Activated CD4-positive, alpha-beta T cell treated with anti-CD3 and anti-CD28 coated beads, Interleukin-2, amount 50 U/mL, for 16 hours (primary cell): ENCODE results near the gene DCC.

Source experiments
- DNase-seq: peaks from one replicate; pipeline ENCODE4 v3.0.0-alpha.2; 2020

Gene DCC

GRCh38 chr18:52829876-52830405, 489.9 kb downstream of the DCC start:
- DNase-seq = no peak

GRCh38 chr18:52844323-52844722, 504.3 kb downstream of the DCC start:
- DNase-seq = no peak

- DNase-seq = no peak
These were observed 505.0 kb downstream of the DCC start for GRCh38 chr18:52845036-52845435.

- DNase-seq = no peak
These were observed 510.1 kb downstream of the DCC start for GRCh38 chr18:52850031-52850560.

GRCh38 chr18:52861558-52861957, 521.6 kb downstream of the DCC start:
- DNase-seq = no peak

GRCh38 chr18:52869349-52869923, 529.4 kb downstream of the DCC start:
- no peak for DNase-seq

GRCh38 chr18:52869942-52870907, 530.2 kb downstream of the DCC start:
- DNase-seq = no peak

- DNase-seq = no peak
These were observed 534.8 kb downstream of the DCC start for GRCh38 chr18:52874774-52875173.

GRCh38 chr18:52875725-52876124, 535.7 kb downstream of the DCC start:
- no peak for DNase-seq

- no peak for DNase-seq
These were observed 548.0 kb downstream of the DCC start for GRCh38 chr18:52888014-52888413.

- DNase-seq = no peak
These were observed 554.8 kb downstream of the DCC start for GRCh38 chr18:52894801-52895200.

- no peak for DNase-seq
These were observed 557.9 kb downstream of the DCC start for GRCh38 chr18:52897611-52898484.

- DNase-seq = no peak
These were observed 558.6 kb downstream of the DCC start for GRCh38 chr18:52898485-52899058.

- no peak for DNase-seq
These were observed 562.2 kb downstream of the DCC start for GRCh38 chr18:52902188-52902587.

GRCh38 chr18:52903857-52904256, 563.9 kb downstream of the DCC start:
- peak; percentile 10 for DNase-seq

- no peak for DNase-seq
These were observed 567.7 kb downstream of the DCC start for GRCh38 chr18:52907543-52908308.

GRCh38 chr18:52914148-52914547, 574.2 kb downstream of the DCC start:
- DNase-seq = no peak

GRCh38 chr18:52920665-52921064, 580.7 kb downstream of the DCC start:
- no peak for DNase-seq

GRCh38 chr18:52933356-52933755, 593.4 kb downstream of the DCC start:
- DNase-seq = no peak

- no peak for DNase-seq
These were observed 596.9 kb downstream of the DCC start for GRCh38 chr18:52936931-52937330.

GRCh38 chr18:52937840-52938239, 597.8 kb downstream of the DCC start:
- DNase-seq = no peak

GRCh38 chr18:52945552-52945951, 605.6 kb downstream of the DCC start:
- DNase-seq = no peak
